Measurements from ENCODE around the gene RAE1. TPM values are rescaled to one million over a fixed set of nuclear protein-coding genes. Genes with fewer than 3 reads are reported as not detected.

RAE1 gene
- total and polyA plus RNA-seq, 2 donors, result 22.3 to 39.1 TPM

GRCh38 chr20:57405236-57406016, 54.4 kb downstream of the RAE1 start:
- no peaks in the 10 kb centered on the region for H3K9me3 ChIP-seq (ENCODE audit: control insufficient read depth in 2 of 2, insufficient read depth in 1 of 2, low read length in 1 of 2)
- no peak for DNase-seq (ENCODE audit: low read depth in 6 of 9, low spot score in 9 of 9)
- 97% methylated on average over 18 of the region's 18 CpGs for WGBS
- no peak overlapping the region for H3K27ac ChIP-seq (ENCODE audit: low read depth in 1 of 2, low read length in 1 of 2)
- no peak overlapping the region for H3K4me3 ChIP-seq (ENCODE audit: low read length in 2 of 2)
- no peaks in the 10 kb centered on the region for H3K27me3 ChIP-seq (ENCODE audit: control insufficient read depth in 2 of 2, insufficient read depth in 1 of 2, low read length in 1 of 2)
- H3K36me3 ChIP-seq (ENCODE audit: control insufficient read depth in 2 of 2, insufficient read depth in 2 of 2, low read length in 1 of 2), result peaks cover 84 to 97% of the 10 kb centered on the region in 2 donors
- peaks cover 7 to 16% of the 10 kb centered on the region in 2 donors for H3K4me1 ChIP-seq (ENCODE audit: control insufficient read depth in 2 of 2, insufficient read depth in 2 of 2, low read length in 2 of 2)

GRCh38 chr20:57407541-57407956, 56.5 kb downstream of the RAE1 start:
- WGBS, result 98% methylated on average over 29 of the region's 29 CpGs
- peaks cover 0 to 4% of the 10 kb centered on the region in 2 donors for H3K4me1 ChIP-seq (ENCODE audit: control insufficient read depth in 2 of 2, insufficient read depth in 2 of 2, low read length in 2 of 2)
- DNase-seq (ENCODE audit: low read depth in 6 of 9, low spot score in 9 of 9), result no peak
- H3K27me3 ChIP-seq (ENCODE audit: control insufficient read depth in 2 of 2, insufficient read depth in 1 of 2, low read length in 1 of 2), result no peaks in the 10 kb centered on the region
- H3K27ac ChIP-seq (ENCODE audit: low read depth in 1 of 2, low read length in 1 of 2), result no peak overlapping the region
- H3K9me3 ChIP-seq (ENCODE audit: control insufficient read depth in 2 of 2, insufficient read depth in 1 of 2, low read length in 1 of 2), result no peaks in the 10 kb centered on the region
- H3K36me3 ChIP-seq (ENCODE audit: control insufficient read depth in 2 of 2, insufficient read depth in 2 of 2, low read length in 1 of 2), result peaks cover 68 to 78% of the 10 kb centered on the region in 2 donors
- no peak overlapping the region for H3K4me3 ChIP-seq (ENCODE audit: low read length in 2 of 2)

GRCh38 chr20:57408131-57408530, 57.1 kb downstream of the RAE1 start:
- Histone ChIP-seq H3K4me3 (ENCODE audit: low read length in 2 of 2) (no peak overlapping the region), H3K27ac (ENCODE audit: low read depth in 1 of 2, low read length in 1 of 2) (no peak overlapping the region), H3K36me3 (ENCODE audit: control insufficient read depth in 2 of 2, insufficient read depth in 2 of 2, low read length in 1 of 2) (peaks cover 62 to 72% of the 10 kb centered on the region in 2 donors), H3K9me3 (ENCODE audit: control insufficient read depth in 2 of 2, insufficient read depth in 1 of 2, low read length in 1 of 2) (no peaks in the 10 kb centered on the region), H3K4me1 (ENCODE audit: control insufficient read depth in 2 of 2, insufficient read depth in 2 of 2, low read length in 2 of 2) (peaks cover 0 to 2% of the 10 kb centered on the region in 2 donors), H3K27me3 (ENCODE audit: control insufficient read depth in 2 of 2, insufficient read depth in 1 of 2, low read length in 1 of 2) (no peaks in the 10 kb centered on the region)
- DNase-seq (ENCODE audit: low read depth in 6 of 9, low spot score in 9 of 9), result no peak
- 95% methylated on average over 13 of the region's 13 CpGs for WGBS

- H3K27ac ChIP-seq (ENCODE audit: low read depth in 1 of 2, low read length in 1 of 2), result no peak overlapping the region
- no peak overlapping the region for H3K4me3 ChIP-seq (ENCODE audit: low read length in 2 of 2)
- WGBS, result 96% methylated on average over 29 of the region's 29 CpGs
- H3K9me3 ChIP-seq (ENCODE audit: control insufficient read depth in 2 of 2, insufficient read depth in 1 of 2, low read length in 1 of 2), result no peaks in the 10 kb centered on the region
- H3K36me3 ChIP-seq (ENCODE audit: control insufficient read depth in 2 of 2, insufficient read depth in 2 of 2, low read length in 1 of 2), result peaks cover 59 to 67% of the 10 kb centered on the region in 2 donors
- H3K4me1 ChIP-seq (ENCODE audit: control insufficient read depth in 2 of 2, insufficient read depth in 2 of 2, low read length in 2 of 2), result no peaks in the 10 kb centered on the region
- H3K27me3 ChIP-seq (ENCODE audit: control insufficient read depth in 2 of 2, insufficient read depth in 1 of 2, low read length in 1 of 2), result no peaks in the 10 kb centered on the region
- DNase-seq (ENCODE audit: low read depth in 6 of 9, low spot score in 9 of 9), result no peak
Measured at GRCh38 chr20:57408536-57409233, 57.6 kb downstream of the RAE1 start.

GRCh38 chr20:57409316-57409671, 58.2 kb downstream of the RAE1 start:
- Histone ChIP-seq H3K36me3 (ENCODE audit: control insufficient read depth in 2 of 2, insufficient read depth in 2 of 2, low read length in 1 of 2) (peaks cover 53 to 60% of the 10 kb centered on the region in 2 donors), H3K27ac (ENCODE audit: low read depth in 1 of 2, low read length in 1 of 2) (no peak overlapping the region), H3K27me3 (ENCODE audit: control insufficient read depth in 2 of 2, insufficient read depth in 1 of 2, low read length in 1 of 2) (no peaks in the 10 kb centered on the region), H3K4me1 (ENCODE audit: control insufficient read depth in 2 of 2, insufficient read depth in 2 of 2, low read length in 2 of 2) (no peaks in the 10 kb centered on the region), H3K4me3 (ENCODE audit: low read length in 2 of 2) (no peak overlapping the region), H3K9me3 (ENCODE audit: control insufficient read depth in 2 of 2, insufficient read depth in 1 of 2, low read length in 1 of 2) (no peaks in the 10 kb centered on the region)
- 98% methylated on average over 16 of the region's 16 CpGs for WGBS
- DNase-seq (ENCODE audit: low read depth in 6 of 9, low spot score in 9 of 9), result no peak

- peaks cover 47 to 55% of the 10 kb centered on the region in 2 donors for H3K36me3 ChIP-seq (ENCODE audit: control insufficient read depth in 2 of 2, insufficient read depth in 2 of 2, low read length in 1 of 2)
- no peaks in the 10 kb centered on the region for H3K27me3 ChIP-seq (ENCODE audit: control insufficient read depth in 2 of 2, insufficient read depth in 1 of 2, low read length in 1 of 2)
- WGBS, result 86% methylated on average over 14 of the region's 14 CpGs
- no peak for DNase-seq (ENCODE audit: low read depth in 6 of 9, low spot score in 9 of 9)
- H3K9me3 ChIP-seq (ENCODE audit: control insufficient read depth in 2 of 2, insufficient read depth in 1 of 2, low read length in 1 of 2), result no peaks in the 10 kb centered on the region
- H3K27ac ChIP-seq (ENCODE audit: low read depth in 1 of 2, low read length in 1 of 2), result no peak overlapping the region
- no peak overlapping the region for H3K4me3 ChIP-seq (ENCODE audit: low read length in 2 of 2)
- H3K4me1 ChIP-seq (ENCODE audit: control insufficient read depth in 2 of 2, insufficient read depth in 2 of 2, low read length in 2 of 2), result no peaks in the 10 kb centered on the region
Measured at GRCh38 chr20:57409672-57410397, 58.8 kb downstream of the RAE1 start.

- Histone ChIP-seq H3K27me3 (ENCODE audit: control insufficient read depth in 2 of 2, insufficient read depth in 1 of 2, low read length in 1 of 2) (no peaks in the 10 kb centered on the region), H3K4me1 (ENCODE audit: control insufficient read depth in 2 of 2, insufficient read depth in 2 of 2, low read length in 2 of 2) (no peaks in the 10 kb centered on the region), H3K27ac (ENCODE audit: low read depth in 1 of 2, low read length in 1 of 2) (no peak overlapping the region), H3K4me3 (ENCODE audit: low read length in 2 of 2) (no peak overlapping the region), H3K36me3 (ENCODE audit: control insufficient read depth in 2 of 2, insufficient read depth in 2 of 2, low read length in 1 of 2) (peaks cover 41 to 49% of the 10 kb centered on the region in 2 donors), H3K9me3 (ENCODE audit: control insufficient read depth in 2 of 2, insufficient read depth in 1 of 2, low read length in 1 of 2) (no peaks in the 10 kb centered on the region)
- 96% methylated on average over 15 of the region's 15 CpGs for WGBS
- DNase-seq (ENCODE audit: low read depth in 6 of 9, low spot score in 9 of 9), result no peak
Measured at GRCh38 chr20:57410398-57410920, 59.4 kb downstream of the RAE1 start.

- no peak for DNase-seq (ENCODE audit: low read depth in 6 of 9, low spot score in 9 of 9)
- WGBS, result 97% methylated on average over 5 of the region's 5 CpGs
- Histone ChIP-seq H3K4me3 (ENCODE audit: low read length in 2 of 2) (no peak overlapping the region), H3K27ac (ENCODE audit: low read depth in 1 of 2, low read length in 1 of 2) (no peak overlapping the region), H3K27me3 (ENCODE audit: control insufficient read depth in 2 of 2, insufficient read depth in 1 of 2, low read length in 1 of 2) (no peaks in the 10 kb centered on the region), H3K36me3 (ENCODE audit: control insufficient read depth in 2 of 2, insufficient read depth in 2 of 2, low read length in 1 of 2) (peaks cover 36 to 44% of the 10 kb centered on the region in 2 donors), H3K9me3 (ENCODE audit: control insufficient read depth in 2 of 2, insufficient read depth in 1 of 2, low read length in 1 of 2) (no peaks in the 10 kb centered on the region), H3K4me1 (ENCODE audit: control insufficient read depth in 2 of 2, insufficient read depth in 2 of 2, low read length in 2 of 2) (no peaks in the 10 kb centered on the region)
Measured at GRCh38 chr20:57410924-57411323, 59.9 kb downstream of the RAE1 start.
